Stimulated activated CD8-positive, alpha-beta memory T cell treated with anti-CD3 and anti-CD28 coated beads, Interleukin-4, amount 100 ng/mL, for 4 hours (primary cell): ENCODE results near the gene ELF2.
A peak's percentile ranks its signal among the peaks of the same experiment; 100 is the strongest.
"Not testable (repeated sequence)": the region's sequence is repeated elsewhere in the genome, so short reads cannot be mapped to it uniquely, and the experiment has no call there.

ENCODE experiments used
- DNase-seq, 2 donors: peaks; one replicate each; pipeline ENCODE4 v3.0.0-alpha.2; 2020; ENCODE audit warnings: low read depth in 2 of 2, low spot score in 1 of 2

ELF2 gene

DNA sequence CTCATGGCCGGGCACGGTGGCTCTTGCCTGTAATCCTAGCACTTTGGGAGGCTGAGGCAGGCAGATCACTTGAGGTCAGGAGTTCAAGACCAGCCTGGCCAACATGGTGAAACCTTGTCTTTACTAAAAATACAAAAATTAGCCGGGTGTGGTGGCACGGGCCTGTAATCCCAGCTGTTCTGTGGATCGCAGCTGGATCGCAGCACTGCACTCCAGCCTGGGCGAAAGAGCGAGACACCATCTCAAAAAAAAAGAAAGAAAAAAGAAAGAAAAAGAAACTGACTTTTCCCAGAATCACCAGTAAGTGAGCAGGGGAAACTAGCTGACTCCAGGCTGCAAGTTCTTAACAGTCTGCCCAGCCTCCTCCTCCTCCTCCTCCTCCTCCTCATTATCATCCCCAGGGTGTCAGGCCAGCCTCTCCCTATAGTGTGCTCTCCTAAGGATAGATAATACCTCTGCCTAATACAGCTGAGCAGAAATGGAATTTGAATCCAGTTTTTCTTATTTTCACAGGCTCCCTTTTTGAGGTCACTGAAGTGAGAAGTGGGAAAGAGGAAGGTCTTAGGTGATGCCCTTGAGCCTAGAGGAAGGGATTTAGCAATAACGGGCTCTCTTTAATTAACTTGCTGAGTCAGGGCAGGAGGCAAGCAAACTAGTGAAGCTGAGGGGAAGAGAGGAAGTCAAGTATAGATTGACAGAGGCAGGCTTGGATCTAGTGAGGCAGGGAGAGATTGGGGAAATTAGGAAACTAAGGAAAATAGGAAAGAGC lies 11.8 kb upstream of the ELF2 start:
- DNase-seq, result no peak

DNA sequence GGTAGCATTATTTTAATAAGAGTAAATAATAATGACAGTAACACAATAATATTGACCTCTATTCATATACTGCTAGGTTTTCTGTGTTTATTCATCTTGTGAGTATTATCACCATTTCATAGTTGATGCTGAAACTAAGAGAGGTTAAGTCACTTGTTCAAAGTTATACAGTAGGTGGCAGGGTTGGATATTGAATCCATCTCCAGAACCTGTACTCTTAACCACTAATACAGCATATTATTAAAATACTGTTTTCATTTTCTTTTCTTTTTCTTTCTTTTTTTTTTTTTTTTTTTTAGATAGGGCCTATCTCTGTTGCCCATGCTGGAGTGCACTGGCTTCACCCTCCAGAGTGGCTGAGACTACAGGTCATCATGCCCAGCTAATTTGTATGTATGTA lies 7.1 kb upstream of the ELF2 start:
- DNase-seq, result no peak

DNA sequence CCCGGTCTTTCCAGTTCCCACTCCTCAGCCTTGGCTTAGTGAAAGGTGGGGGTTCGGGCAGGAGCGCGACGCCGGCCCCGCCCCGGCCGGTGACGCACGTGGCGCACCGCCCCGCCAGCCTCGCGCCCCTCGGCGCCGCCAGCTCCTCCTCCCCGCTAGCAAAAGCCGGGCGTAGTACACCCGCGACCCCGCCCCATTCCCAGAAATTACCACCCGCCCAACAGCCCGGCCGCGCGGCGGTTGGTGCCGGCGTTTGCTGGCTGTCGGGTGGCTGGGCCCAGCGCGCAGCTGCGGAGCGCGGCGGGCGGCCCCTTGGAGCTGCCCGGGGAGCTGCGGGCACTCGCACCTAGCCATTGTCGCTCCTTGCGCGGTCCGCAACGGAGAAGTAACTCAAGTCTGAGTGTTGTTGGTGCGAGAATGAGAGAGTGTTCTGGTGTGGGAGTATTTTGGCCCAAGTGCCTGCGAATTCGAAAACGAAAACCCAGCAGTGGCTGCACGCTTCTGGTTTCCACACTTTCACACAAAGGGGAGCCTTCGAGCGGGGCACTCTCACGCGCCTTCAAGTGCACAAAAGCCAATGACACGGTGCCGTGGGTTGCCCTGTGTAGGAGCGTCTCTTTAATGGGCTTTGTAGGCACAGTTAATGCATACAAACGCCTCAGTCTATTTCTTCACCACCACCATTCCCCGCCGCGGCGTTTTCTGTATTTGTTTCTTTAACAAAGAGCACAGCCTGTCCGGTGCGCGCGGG lies 1.0 kb upstream of the ELF2 start:
- peak; percentile 71 to 83 for DNase-seq

DNA sequence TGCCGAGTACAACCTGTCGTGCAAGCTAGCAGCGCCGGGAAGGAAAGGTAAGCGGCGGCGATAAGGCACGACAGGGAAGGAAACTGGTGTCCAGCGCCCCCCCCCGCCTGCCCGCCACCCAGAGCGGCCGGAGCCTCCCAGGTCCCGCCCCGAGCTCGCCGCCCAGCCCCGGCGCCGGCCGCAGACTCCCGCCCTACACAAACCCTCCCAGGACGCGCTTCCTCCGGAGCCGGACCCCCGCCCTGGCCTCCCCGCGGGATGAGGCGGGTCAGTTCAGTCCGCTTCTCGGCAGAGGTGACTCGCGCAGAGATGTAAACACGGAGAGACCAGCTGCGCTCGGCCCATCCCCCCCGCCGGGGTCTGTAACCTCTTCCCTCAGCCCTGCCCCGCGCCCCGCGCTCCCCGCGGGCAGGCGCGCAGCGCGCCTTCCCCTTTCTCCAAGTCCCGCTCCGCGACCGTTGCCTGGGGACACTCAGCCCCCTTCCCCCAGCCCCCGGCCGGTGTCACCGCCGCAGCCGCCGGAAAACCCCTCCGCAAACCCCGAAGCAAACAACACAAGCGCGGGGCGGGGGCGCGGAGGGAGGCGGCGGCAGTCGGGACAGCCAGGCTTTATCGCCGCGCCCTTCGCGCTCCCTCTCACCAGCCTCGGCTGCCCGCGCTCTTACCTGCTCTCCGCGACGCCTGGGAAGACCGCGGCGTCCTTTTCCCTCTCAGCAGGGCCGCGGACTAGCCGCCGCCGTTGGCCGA lies 543 bp downstream of the ELF2 start:
- DNase-seq, result peak; percentile 11 to 34

DNA sequence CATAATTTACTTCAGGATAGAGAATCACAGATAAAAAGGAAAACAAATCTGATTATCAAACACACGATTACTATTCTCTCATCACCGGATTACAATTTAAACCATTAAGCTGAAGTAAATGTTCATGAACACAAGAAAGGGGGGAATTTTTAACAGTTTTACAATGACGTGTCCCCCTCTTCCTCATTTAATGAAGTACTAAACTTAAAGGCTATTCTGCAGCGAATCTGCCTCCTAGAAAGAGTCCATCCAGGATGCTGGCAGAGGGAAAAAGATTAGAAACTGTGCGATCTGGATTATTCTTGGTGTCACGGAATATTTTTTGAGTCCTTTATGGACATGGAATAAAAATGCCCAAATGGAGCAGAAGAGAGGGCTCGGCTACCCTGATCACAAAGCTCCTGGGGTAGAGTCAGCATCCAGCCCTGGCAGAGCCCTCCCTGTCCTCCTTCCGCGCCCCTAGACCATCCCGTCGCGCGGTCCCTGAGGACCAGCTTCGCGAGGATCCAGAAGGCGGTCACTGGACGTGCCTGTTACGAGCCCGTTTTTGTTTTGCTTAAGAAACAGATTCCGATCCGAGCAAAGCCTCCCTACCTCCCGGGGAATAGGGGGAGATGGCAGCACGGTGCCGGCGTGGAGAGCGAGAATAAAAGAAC lies 1.2 kb downstream of the ELF2 start:
- DNase-seq, result no peak

DNA sequence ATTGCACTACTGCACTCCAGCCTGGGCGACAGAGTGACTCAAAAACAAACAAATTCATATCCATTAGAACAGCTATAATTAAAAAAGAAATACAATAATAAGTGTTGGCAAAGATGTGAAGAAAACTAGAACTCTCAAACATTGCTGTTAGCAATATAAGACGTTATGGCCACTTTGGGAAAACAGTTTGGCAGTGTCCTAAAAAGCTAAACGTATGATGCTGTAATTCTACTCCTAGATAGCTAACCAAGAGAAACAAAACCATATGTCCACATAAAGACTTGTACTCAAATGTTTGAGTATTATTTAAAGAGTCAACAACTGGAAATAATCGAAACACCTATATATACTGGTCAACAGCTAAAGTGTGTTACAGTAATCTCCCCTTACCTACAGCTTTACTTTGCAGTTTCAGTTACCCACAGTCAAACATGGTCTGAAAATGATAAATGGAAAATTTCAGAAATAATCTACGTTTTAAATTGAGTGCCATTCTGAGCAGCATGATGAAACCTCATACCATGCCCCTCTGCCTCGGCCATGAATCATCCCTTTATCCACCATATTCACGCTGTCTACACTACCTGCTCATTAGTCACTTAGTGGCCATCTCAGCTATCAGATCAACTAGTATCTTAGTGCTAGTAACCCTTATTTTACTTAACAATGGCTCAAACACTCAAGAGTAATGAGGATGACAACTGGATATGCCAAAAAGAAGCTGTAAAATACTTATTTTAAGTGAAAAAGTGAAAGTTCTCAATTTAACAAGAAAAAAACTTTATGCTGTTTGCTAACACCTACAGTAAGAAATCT lies 4.9 kb downstream of the ELF2 start:
- DNase-seq, result no peak

DNA sequence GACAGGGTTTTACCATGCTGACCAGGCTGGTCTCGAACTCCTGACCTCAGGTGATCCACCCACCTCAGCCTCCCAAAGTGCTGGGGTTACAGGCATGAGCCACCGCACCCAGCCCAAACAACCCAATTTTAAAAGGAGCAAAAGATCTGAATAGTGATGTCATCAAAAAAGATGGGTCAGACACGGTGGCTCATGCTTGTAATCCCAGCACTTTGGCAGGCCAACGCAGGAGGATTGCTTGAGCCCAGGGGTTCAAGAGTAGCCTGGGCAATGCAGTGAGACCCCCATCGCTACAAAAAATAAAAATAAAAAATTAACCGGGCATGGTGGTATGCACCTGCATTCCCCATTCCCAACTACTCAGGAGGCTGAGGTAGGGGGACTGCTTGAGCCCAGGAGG lies 6.1 kb downstream of the ELF2 start:
- no peak for DNase-seq

DNA sequence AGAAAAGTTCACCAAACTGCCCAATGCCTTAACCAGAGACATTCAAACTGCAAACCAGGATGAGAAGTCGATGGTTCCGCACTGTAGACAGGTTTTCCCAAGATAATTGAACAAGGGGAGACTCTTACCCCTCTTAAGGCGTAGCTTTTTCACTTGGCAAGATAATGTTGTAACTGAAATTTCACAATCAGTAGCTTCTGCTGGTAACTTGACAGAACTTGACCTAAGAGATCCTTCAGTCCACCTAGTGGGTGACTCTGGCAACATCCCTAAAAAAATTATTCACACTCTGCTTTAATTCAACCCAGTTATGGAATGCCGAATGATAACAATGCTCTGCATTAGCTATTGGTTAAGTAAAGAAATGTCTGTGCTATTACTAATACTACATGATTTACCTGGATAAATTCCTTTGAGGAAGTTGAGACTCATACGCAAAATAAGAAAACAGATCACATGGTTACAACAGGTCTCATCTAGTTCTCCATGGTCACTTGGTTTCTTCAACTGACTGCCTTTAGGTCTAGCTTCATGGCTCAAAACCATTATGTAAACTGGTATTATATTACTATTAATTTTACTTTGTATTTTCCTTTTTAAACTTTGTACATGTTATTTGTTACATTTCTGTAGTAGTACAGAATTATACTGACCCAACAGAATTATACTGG lies 9.1 kb downstream of the ELF2 start:
- DNase-seq, result no peak

DNA sequence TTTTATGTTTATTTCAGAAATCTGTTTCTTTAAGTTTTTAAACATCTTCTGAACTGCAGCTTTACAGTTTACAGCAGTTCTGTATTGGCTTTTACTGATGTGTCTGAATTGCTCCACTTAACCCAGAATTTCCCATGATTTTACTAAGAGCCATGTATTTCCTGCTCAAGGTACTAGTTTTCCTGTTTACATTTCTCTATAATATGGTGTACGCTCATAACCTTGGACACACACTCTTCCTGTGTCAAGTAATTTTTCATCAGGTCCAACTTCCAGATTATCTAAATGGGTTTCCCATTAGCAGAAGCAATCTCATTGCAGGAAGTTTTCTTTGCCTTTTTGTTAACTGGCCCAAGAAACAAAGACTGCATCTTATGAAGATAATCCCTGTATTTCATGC lies 12.3 kb downstream of the ELF2 start:
- no peak for DNase-seq

DNA sequence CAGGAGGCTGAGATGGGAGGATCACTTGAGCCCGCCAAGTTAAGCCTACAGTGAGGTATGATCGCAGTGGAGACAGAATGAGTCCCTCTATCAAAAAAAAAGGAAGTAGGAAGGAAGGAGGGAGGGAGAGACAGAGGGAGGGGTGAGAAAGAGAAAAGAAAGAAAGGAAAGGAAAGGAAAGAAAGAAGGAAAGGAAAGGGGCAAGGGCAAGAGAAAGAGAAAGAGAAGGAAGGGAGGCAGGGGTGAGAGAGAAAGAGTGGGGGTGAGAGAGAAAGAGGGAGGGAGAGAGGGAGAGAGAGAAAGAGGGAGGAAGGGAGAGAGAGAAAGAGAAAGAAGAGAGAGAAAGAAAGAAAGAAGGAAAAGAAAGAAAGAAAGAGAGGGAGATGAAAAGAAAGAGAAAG lies 13.2 kb downstream of the ELF2 start:
- no peak for DNase-seq

DNA sequence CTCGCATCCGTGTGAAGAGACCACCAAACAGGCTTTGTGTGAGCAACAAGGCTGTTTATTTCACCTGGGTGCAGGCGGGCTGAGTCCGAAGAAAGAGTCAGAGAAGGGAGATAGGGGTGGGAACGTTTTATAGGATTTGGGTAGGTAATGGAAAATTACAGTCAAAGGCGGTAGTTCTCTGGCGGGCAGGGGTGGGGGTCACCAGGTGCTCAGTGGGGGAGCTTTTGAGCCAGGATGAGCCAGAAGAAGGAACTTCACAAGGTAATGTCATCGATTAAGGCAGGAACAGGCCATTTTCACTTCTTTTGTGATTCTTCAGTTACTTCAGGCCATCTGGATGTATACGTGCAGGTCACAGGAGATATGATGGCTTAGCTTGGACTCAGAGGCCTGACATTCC lies 19.0 kb downstream of the ELF2 start:
- not testable (repeated sequence) for DNase-seq

DNA sequence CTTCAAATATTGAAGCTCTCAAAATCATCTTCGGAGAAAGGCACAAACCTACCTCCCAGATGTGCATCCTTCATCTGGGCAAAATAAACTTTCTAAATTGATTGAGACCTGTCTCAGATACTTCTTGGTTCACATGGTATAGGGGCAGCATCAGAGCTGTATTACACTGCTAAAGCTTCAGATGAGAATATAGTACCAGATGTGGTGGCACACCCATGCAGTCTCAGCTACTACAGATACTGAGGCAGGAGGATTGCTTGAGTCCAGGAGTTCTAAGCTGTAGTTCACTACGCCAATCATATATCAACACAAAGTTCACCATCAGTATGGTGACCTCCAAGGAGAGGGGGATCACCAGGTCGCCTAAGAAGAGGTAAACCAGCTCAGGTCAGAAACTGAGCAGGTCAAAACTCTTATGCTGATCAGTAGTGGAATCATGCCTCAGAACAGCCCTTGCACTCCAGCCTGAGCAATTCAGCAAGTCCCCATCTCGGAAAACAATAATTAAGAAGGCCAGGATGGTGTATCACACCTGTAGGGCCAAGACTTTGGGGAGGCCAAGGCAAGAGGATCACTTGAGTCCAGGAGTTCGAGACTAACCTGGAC lies 22.0 kb downstream of the ELF2 start:
- no peak for DNase-seq

DNA sequence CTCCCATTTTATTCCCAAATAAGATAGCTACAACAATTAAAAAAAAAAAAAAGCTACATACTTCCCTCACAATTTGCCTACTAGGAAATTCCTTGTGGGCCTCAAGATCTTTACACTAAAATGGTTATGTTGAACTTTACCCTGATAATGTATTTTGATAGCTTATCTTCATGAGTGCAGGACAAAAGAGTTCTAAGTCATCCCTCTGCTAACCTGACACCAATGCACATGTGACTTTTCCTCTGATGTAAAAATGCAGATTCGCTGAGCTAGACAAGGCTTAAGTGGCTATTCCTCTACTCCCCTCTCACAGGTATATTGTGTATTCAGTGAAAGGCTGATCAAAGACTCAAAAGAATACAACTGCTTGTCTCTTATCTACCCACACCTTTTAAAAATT lies 22.5 kb downstream of the ELF2 start:
- DNase-seq, result no peak

DNA sequence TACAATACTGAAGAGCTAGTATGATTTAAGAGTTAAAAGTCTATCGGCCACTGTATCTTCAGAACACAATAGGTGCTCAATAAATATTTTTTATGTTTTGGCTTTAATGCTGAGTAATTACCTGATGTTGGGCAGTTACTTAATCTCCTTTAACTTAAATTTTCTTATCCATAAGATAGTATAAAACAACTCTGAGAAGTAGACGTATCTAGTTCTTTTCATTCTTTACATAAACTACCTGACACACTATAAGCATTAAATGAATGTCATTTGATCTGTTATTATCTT lies 22.9 kb downstream of the ELF2 start:
- no peak for DNase-seq

DNA sequence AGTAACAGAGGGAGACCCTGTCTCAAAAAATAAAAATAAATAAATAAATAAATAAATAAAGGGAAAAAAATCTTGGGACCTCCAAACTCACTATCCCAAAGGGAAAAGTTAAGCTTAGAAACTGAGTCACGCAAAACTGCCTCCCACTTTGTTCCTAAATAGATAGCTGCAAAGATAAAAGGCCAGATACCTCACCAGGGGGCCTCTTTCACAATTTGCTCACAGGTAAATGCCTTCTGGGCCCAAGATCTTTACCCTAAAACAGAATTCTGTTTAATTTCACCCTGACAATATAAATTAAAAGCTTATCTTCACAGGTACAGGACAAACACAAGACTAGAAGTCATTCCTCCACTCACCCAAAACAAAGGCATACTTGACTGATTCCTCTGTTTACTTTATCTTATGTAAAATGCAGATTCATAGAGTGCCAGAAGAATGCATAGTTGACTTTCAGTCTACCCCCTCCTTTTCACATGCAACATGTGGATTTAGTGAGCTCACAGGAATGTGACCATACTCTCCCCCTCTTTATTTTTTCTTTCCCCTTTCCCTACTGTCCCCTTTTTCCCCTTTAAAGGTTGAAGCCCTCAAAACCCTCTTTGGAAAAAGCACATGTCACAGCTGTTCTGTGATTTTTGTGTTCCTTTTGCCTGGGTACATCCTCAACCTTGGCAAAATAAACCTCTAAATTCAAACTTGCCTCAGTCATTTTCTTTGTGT lies 23.4 kb downstream of the ELF2 start:
- DNase-seq, result no peak

DNA sequence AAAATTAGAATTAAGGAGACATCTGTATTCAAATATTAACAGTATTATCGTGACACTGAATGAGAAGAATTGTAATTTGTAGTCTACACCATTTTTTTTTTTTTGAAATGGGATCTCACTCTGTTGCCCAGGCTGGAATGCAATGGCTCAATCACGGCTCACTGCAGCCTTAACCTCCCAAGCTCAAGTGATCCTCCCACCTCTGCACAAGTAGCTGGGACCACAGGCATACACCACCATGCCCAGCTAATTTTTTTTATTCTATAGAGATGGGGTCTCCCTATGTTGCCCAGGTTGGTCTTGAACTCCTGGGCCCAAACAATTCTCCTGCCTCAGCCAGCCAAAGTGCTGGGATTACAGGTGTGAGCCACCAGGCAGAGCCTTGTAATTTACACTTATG lies 24.8 kb downstream of the ELF2 start:
- DNase-seq, result no peak

DNA sequence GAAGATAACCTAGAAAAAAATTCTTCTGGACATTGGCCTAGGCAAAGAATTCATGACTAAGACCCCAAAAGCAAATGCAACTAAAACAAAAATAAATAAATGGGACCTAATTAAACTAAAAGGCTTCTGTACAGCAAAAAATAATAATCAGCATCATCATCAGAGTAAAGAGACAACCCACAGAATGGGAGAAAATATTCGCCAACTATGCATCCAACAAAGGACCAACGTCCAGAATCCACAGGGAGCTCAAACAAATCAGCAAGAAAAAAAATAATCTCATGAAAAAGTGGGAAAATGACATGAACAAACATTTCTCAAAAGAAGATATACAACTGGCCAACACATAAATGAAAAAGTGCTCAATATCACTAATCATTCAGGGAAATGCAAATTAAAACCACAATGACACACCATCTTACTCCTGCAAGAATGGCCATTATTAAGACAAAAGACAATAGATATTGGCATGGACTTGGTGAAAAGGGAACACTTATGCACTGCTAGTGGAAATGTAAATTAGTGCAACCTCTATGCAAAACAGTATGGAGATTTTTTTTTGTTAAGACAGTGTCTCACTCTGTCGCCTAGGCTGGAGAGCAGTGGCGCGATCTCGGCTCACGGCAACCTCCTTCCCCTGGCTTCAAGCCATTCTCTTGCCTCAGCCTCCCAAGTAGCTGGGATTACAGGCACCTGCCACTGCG lies 29.9 kb downstream of the ELF2 start:
- DNase-seq, result no peak

DNA sequence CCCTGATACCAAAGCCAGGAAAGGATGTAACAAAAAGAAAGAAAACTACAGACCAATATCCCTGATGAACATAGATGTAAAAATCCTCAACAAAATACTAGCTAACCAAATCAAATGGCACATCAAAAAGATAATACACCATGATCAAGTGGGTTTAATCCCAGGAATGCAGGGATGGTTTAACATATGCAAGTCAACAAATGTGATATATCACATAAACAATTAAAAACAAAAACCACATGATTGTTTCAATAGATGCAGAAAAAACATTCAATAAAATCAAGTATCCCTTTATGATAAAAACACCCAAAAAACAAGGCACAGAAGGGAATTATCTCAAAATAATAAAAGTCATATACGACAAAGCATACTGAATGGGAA lies 31.5 kb downstream of the ELF2 start:
- no peak for DNase-seq
